ENCODE data around the gene KCNMA1. TPM values are rescaled to one million over a fixed set of nuclear protein-coding genes. Genes with fewer than 3 reads are reported as not detected.

Gene KCNMA1
- polyA plus RNA-seq, 1 experiment = 21.4 TPM

DNA sequence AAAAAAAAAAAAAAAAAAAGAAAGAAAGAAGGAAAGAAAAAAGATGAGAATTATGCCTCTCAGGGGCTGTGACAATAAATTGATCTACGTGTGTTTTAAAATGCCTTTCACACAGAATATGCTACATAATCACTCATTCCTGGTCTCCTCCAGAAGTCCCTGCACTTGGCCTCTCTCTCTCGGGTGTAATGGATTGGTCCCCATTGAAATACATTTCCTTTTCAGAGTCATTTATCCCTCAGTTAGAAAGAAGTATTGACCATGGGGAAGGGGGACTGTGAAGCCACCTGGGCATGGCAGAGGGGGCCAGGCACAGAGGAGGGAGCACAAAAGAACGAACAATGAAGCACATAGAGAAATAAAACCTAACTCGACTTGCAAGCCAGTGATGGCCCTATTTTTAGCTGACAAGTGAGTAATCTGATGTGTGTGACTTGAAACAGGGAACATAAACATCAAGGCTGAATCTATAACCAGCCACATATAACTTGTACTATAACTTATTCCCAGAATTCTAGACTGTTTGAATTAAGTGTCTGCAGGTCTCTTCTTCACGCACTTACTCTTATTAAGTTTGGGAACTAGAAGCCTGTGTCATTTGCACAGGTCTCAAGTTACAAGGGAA is 490.8 kb downstream of the KCNMA1 start:
- ChIA-PET CTCF (no interaction called here), POLR2A (no interaction called here)
- TF ChIP-seq CTCF (IDR thresholded peaks at IDR 0.05; ENCODE audit: insufficient read depth, low read depth, low read length) = no peak
- Histone ChIP-seq H3K36me3 (ENCODE audit: control insufficient read depth, insufficient read depth, low read length) (no peaks in the 10 kb centered on the region), H3K27me3 (ENCODE audit: control insufficient read depth, insufficient read depth, low read length) (no peaks in the 10 kb centered on the region), H3K4me3 (ENCODE audit: low read depth, low read length) (no peak overlapping the region)
- no peak for DNase-seq (ENCODE audit: low read depth)

DNA sequence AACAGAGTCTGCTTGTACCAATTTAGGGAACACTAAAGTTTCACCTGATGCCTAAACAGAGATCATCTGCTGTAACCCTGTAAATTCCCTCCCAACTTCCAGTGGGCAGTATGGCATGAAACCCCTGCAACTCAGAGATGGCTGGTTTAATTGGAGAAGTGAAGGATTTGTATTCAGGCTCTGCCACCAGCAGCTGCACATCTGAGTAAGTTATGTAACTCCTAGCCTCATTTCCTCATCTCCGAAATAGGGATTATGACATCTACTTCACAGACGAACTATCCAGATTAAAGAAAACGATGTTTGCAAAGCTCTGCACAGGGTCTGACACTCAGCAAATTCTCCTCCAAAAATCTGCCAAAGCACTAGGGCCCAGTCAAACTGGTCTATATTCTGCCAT is 493.0 kb downstream of the KCNMA1 start:
- H3K36me3 ChIP-seq (ENCODE audit: control insufficient read depth, insufficient read depth, low read length) = no peaks in the 10 kb centered on the region
- no peak for TF ChIP-seq CTCF (IDR thresholded peaks at IDR 0.05; ENCODE audit: insufficient read depth, low read depth, low read length)
- POLR2A ChIA-PET = no interaction called here
- no peak for DNase-seq (ENCODE audit: low read depth)
- H3K4me3 ChIP-seq (ENCODE audit: low read depth, low read length) = no peak overlapping the region
- CTCF ChIA-PET = no interaction called here
- no peaks in the 10 kb centered on the region for H3K27me3 ChIP-seq (ENCODE audit: control insufficient read depth, insufficient read depth, low read length)

GRCh38 chr10:77139252-77140160 is 498.1 kb downstream of the KCNMA1 start:
- ChIA-PET POLR2A (interaction anchor here (0.6 kb wide), 1 partner anchor 1617 kb away, joined by 3 read pairs; no protein-coding TSS in a partner anchor), CTCF (no interaction called here)
- Histone ChIP-seq H3K36me3 (ENCODE audit: control insufficient read depth, insufficient read depth, low read length) (no peaks in the 10 kb centered on the region), H3K4me3 (ENCODE audit: low read depth, low read length) (no peak overlapping the region), H3K27me3 (ENCODE audit: control insufficient read depth, insufficient read depth, low read length) (no peaks in the 10 kb centered on the region)
- peak; percentile 37 for DNase-seq (ENCODE audit: low read depth)
- no peak for TF ChIP-seq CTCF (IDR thresholded peaks at IDR 0.05; ENCODE audit: insufficient read depth, low read depth, low read length)

DNA sequence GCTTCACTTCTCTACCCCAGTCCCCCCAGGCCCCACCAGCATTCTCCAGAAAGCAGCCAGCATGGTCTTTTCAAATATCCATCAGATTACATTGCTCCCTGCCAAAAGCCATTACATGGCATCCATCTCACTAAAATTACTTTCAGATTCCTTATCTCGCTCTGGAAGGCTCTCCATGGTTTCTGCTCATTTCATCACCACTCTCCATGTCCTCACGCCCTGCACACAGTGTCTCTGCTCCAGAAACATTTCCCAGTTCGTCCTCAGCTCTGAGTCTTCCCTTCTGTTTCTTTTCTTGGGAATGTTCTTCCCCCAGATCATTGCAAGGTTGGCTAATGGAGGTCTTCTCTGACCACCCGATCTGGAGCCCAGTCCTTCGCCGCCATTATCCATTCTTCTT is 499.1 kb downstream of the KCNMA1 start:
- POLR2A ChIA-PET = interaction anchor here (0.6 kb wide), 1 partner anchor 1618 kb away, joined by 3 read pairs; no protein-coding TSS in a partner anchor
- CTCF ChIA-PET = no interaction called here

More for the DNA sequence above, 499.1 kb downstream of the KCNMA1 start:
- no peak for DNase-seq (ENCODE audit: low read depth)
- Histone ChIP-seq H3K27me3 (ENCODE audit: control insufficient read depth, insufficient read depth, low read length) (no peaks in the 10 kb centered on the region), H3K36me3 (ENCODE audit: control insufficient read depth, insufficient read depth, low read length) (no peaks in the 10 kb centered on the region), H3K4me3 (ENCODE audit: low read depth, low read length) (no peak overlapping the region)
- no peak for TF ChIP-seq CTCF (IDR thresholded peaks at IDR 0.05; ENCODE audit: insufficient read depth, low read depth, low read length)
